SK-N-MC (cell line): ENCODE data around the gene MS4A6E.
"Not testable (repeated sequence)": the region's sequence is repeated elsewhere in the genome, so short reads cannot be mapped to it uniquely, and the experiment has no call there.

Source experiments
- DNase-seq: peaks from one replicate; pipeline ENCODE4 v3.0.0-alpha.2; 2011; ENCODE audit warnings: low read depth, low spot score
- H3K27ac ChIP-seq: fragments of 200-600 bp; sonication (generic); 2 replicates; pipeline ENCODE4 v1.5.1; 2016; ENCODE audit warnings: mixed run types
- H3K36me3 ChIP-seq: fragments of 200-600 bp; sonication (generic); 2 replicates; pipeline ENCODE4 v1.6.1; 2017; ENCODE audit warnings: antibody characterized with exemption, low read length, mixed read lengths; ENCODE audit not compliant: insufficient read depth
- H3K4me3 ChIP-seq: fragments of 200-600 bp; sonication (generic); 2 replicates; pipeline ENCODE4 v1.5.1; 2016
- H3K9ac ChIP-seq: fragments of 200-600 bp; sonication (generic); 2 replicates; pipeline ENCODE4 v1.8.0; 2017; ENCODE audit warnings: mixed run types, mixed read lengths; ENCODE audit not compliant: insufficient read length
- H3K9me3 ChIP-seq: fragments of 200-600 bp; sonication (generic); 2 replicates; pipeline ENCODE4 v1.6.1; 2017; ENCODE audit warnings: low read depth, mild to moderate bottlenecking, antibody characterized with exemption, low read length, moderate library complexity, mixed read lengths
- EZH2 ChIP-seq: fragments of 200-600 bp; sonication (generic); IDR thresholded peaks from one replicate; pipeline ENCODE4 v1.6.1; 2017; ENCODE audit warnings: antibody characterized with exemption
- FOXP2 ChIP-seq: optimal IDR thresholded peaks from 2 replicates; pipeline ENCODE3; 2011; ENCODE audit warnings: mild to moderate bottlenecking, moderate library complexity; ENCODE audit not compliant: insufficient read depth; ENCODE audit errors: extremely low read length, control extremely low read depth
- POLR2AphosphoS5 ChIP-seq: IDR thresholded peaks from 2 replicates; pipeline ENCODE4 v1.6.1; 2012; ENCODE audit warnings: mild to moderate bottlenecking, low read depth, low read length, borderline replicate concordance

MS4A6E gene, protein sequence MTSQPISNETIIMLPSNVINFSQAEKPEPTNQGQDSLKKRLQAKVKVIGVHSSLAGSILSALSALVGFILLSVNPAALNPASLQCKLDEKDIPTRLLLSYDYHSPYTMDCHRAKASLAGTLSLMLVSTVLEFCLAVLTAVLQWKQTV

GRCh38 chr11:60326955-60327354 is at the start of gene MS4A6E:
TSS of gene MS4A6E (plus strand) at chr11:60327255. CDS start at chr11:60334896, 7,641 bp downstream.
- Histone ChIP-seq H3K27ac (no peak within 1 kb of the TSS), H3K9me3 (no peaks in the 10 kb centered on the region), H3K36me3 (no peaks in the 10 kb centered on the region), H3K4me3 (no peak within 1 kb of the TSS), H3K9ac (no peak within 1 kb of the TSS)
- no peak for TF ChIP-seq POLR2AphosphoS5
- TF ChIP-seq FOXP2, result no peak
- TF ChIP-seq EZH2, result no peak
- DNase-seq, result no peak

GRCh38 chr11:60280412-60280811 is 46.6 kb upstream of the MS4A6E start, which contains the start of gene MS4A4A:
TSS of gene MS4A4A (plus strand) at chr11:60280666. CDS start at chr11:60280676, 10 bp downstream.
- TF ChIP-seq EZH2 (no peak), POLR2AphosphoS5 (no peak), FOXP2 (no peak)
- no peak for DNase-seq
- Histone ChIP-seq H3K4me3 (no peak within 1 kb of the TSS), H3K9me3 (no peaks in the 10 kb centered on the region), H3K9ac (no peak within 1 kb of the TSS), H3K36me3 (no peaks in the 10 kb centered on the region), H3K27ac (no peak within 1 kb of the TSS)

DNA sequence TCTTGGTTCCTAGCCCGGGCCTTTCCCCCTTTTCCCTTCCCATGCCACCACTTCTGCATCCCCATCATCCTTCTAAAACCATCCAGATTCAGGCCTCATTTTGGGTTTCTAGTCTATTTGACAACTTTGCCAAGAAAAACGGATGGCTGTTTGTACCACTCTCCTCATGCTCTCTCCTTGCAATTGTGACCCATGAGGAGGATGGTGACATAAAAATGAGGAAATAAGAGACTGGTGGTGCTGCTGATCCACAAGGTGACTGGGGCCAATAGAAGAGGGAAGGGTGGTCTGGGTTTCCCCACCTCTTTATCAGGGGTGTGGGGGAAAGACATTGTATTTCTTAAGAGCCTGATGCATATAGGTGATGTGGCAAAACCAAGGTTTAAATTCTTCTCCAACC is 45.6 kb upstream of the MS4A6E start:
- no peak for DNase-seq
- H3K9me3 ChIP-seq, result no peaks in the 10 kb centered on the region
- TF ChIP-seq FOXP2, result no peak
- no peak for TF ChIP-seq POLR2AphosphoS5
- no peak for TF ChIP-seq EZH2
- H3K4me3 ChIP-seq, result no peak overlapping the region
- H3K36me3 ChIP-seq, result no peaks in the 10 kb centered on the region
- no peak overlapping the region for H3K9ac ChIP-seq
- no peak overlapping the region for H3K27ac ChIP-seq

DNA sequence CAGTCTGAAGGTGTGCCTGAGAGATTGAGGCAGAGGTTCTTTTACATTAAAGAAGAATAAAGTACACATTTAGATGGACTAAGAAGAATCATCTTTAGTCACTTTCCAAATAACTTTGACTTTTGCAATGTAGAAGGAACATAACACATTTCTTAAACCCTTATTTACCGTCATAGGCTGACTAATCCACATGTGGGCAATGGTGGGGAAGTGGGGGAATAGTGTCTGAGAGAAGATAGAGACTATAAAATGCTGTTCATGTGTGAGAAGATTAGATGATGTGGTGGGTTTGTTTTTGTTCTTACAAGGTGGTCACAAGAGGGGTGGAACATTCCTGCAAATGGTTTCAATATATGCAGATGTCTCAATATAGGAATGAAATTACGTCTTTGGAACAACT is 44.8 kb upstream of the MS4A6E start:
- TF ChIP-seq POLR2AphosphoS5 (no peak), FOXP2 (no peak), EZH2 (no peak)
- no peaks in the 10 kb centered on the region for H3K9me3 ChIP-seq
- H3K4me3 ChIP-seq, result no peak overlapping the region
- no peaks in the 10 kb centered on the region for H3K36me3 ChIP-seq
- H3K9ac ChIP-seq, result no peak overlapping the region
- H3K27ac ChIP-seq, result no peak overlapping the region
- DNase-seq, result no peak

- not testable (repeated sequence) for H3K9me3 ChIP-seq, H3K27ac ChIP-seq, H3K36me3 ChIP-seq, H3K9ac ChIP-seq, H3K4me3 ChIP-seq
- peak; percentile 3 for DNase-seq
These were observed 41.5 kb upstream of the MS4A6E start for GRCh38 chr11:60285411-60286126.

DNA sequence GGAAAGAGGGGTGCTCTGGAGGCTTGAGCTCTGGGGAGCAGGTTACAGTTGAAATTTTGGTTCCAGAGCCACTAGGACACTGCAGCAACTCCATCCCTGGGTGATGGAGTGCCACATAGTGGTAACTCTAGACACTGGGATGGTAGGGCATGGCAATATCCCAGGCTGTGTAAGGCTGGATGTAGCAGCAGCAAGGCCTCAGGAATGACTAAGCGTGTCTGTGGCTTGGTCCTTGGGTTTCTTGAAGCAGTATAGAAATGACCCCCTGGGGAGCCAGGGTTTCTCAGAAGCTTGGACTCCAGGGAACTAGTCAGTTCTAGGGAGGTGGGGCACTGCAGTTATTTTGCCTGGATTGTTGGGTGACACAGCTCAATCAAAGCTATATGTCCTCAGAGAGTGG is 38.5 kb upstream of the MS4A6E start:
- Histone ChIP-seq H3K9me3 (no peaks in the 10 kb centered on the region), H3K9ac (no peak overlapping the region), H3K27ac (no peak overlapping the region), H3K4me3 (no peak overlapping the region), H3K36me3 (no peaks in the 10 kb centered on the region)
- no peak for TF ChIP-seq FOXP2
- no peak for TF ChIP-seq POLR2AphosphoS5
- no peak for TF ChIP-seq EZH2
- DNase-seq, result no peak

DNA sequence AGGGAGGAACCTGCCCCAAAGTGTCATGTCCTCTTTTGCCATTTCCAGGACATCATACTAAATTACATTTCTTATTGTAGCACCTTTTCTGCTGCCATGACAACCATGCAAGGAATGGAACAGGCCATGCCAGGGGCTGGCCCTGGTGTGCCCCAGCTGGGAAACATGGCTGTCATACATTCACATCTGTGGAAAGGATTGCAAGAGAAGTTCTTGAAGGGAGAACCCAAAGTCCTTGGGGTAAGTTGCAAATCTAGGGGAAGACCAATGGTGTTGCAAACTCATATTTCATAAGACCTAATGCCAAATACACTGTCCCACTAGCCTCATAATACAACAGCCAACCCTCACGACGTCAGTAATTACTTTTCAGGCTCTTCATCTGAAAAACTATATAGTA is 34.9 kb upstream of the MS4A6E start:
- TF ChIP-seq FOXP2 (no peak), EZH2 (no peak), POLR2AphosphoS5 (no peak)

DNA sequence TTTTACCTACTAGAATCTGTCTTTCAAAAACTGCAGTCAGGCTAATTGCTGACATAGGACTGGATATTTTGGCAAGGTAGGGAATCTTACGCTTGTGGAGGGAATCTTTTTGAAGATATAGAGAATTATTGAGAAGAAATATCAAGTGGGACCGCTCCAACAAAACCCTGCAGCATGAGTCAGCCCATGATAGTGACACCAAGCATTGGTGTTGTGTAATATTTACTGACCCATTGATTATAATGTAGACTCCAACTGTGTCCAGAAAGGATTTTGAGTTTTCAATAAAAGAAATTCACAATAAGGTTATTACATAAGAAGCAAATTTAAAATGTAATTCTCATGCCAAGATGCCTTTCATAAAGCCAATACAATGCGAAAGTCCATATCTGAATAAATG is 25.9 kb upstream of the MS4A6E start:
- no peaks in the 10 kb centered on the region for H3K9me3 ChIP-seq
- H3K4me3 ChIP-seq, result no peak overlapping the region
- TF ChIP-seq EZH2 (no peak), POLR2AphosphoS5 (no peak), FOXP2 (no peak)
- no peak for DNase-seq
- H3K27ac ChIP-seq, result no peak overlapping the region
- no peak overlapping the region for H3K9ac ChIP-seq
- no peaks in the 10 kb centered on the region for H3K36me3 ChIP-seq

More for the DNA sequence above, 34.9 kb upstream of the MS4A6E start:
- Histone ChIP-seq H3K9me3 (no peaks in the 10 kb centered on the region), H3K36me3 (no peaks in the 10 kb centered on the region), H3K9ac (no peak overlapping the region), H3K27ac (no peak overlapping the region), H3K4me3 (no peak overlapping the region)
- DNase-seq, result no peak

GRCh38 chr11:60301884-60302283 is 25.2 kb upstream of the MS4A6E start:
- not testable (repeated sequence) for H3K27ac ChIP-seq, H3K36me3 ChIP-seq, H3K4me3 ChIP-seq, H3K9ac ChIP-seq, H3K9me3 ChIP-seq, DNase-seq
